Endothelial cell of hepatic sinusoid (primary cell): ENCODE data around the gene SLC10A3.

ENCODE experiments used
- in situ Hi-C: cut with HindIII; loops from 2 replicates; pipeline ENCODE4 v1.10.0; 2017; ENCODE audit warnings: low sequenced_read_pairs

Gene SLC10A3, protein sequence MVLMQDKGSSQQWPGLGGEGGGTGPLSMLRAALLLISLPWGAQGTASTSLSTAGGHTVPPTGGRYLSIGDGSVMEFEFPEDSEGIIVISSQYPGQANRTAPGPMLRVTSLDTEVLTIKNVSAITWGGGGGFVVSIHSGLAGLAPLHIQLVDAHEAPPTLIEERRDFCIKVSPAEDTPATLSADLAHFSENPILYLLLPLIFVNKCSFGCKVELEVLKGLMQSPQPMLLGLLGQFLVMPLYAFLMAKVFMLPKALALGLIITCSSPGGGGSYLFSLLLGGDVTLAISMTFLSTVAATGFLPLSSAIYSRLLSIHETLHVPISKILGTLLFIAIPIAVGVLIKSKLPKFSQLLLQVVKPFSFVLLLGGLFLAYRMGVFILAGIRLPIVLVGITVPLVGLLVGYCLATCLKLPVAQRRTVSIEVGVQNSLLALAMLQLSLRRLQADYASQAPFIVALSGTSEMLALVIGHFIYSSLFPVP

GRCh38 chrX:154490414-154491083 lies at the start of gene SLC10A3:
Gene SLC10A3 (minus strand): TSS chrX:154490629. CDS start chrX:154488940, 1,689 bp downstream.
- in situ Hi-C loops = no loop called here

GRCh38 chrX:154539077-154539476 lies 48.6 kb upstream of the SLC10A3 start:
- in situ Hi-C loops = no loop called here

DNA sequence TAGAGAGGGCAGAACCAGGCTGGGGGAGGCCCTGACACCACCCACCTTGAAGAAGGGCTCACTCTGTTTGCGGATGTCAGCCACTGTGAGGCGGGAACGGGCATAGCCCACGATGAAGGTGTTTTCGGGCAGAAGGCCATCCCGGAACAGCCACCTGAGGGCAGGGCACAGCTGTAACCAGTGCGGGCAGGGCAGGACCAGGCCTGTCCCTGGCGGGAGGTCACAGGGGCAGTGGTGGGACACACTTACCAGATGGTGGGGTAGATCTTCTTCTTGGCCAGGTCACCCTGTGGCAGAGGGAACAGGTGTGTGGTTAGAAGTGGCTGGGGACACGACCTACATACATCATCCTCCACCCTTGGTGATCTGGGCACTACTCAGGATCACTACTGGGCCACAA lies 45.5 kb upstream of the SLC10A3 start:
- in situ Hi-C loops = no loop called here

- in situ Hi-C loops = no loop called here
Measured at GRCh38 chrX:154534526-154535322, 44.3 kb upstream of the SLC10A3 start.

- in situ Hi-C loops = no loop called here
Measured at GRCh38 chrX:154532690-154533089, 42.3 kb upstream of the SLC10A3 start.

DNA sequence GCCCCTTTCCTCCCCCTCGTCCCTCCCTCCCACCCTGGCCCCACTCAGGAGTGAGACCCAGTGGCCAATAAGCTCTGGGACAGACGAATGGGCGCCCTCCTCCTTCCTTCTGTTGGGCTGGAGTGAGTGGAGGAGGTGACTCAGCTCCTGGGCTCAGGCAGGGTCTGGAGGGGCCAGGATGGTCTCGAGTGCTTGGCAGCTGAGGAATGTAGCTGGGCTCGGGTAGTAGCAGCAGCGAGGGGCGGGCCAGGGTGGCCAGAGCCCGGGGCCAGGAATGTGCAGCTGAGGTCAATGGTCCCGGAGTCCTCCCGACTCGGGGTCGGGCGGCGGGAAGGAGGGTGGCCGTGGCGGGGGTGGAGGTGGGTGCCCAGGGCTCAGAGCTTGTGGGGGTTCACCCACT lies 41.2 kb upstream of the SLC10A3 start:
- in situ Hi-C loops = no loop called here

GRCh38 chrX:154530286-154530685 lies 39.9 kb upstream of the SLC10A3 start:
- in situ Hi-C loops = no loop called here

DNA sequence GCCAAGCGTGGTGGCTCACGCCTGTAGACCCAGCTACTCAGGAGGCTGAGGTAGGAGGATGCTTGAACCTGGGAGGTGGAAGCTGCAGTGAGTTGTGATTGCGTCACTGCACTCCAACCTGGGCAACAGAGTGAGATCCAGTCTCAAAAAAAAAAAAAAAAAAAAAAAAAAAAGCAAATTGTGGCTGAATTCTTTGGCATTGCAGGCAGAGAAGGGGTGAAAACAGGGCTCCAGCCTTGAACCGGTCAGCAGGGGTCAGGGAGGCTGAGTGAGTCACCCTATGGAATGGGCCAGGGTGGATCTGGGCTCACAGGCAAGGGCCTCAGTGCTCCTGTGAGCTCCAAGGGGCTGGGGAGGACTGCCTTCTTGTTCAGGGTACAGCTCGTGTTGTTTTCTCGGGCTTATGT lies 38.8 kb upstream of the SLC10A3 start:
- in situ Hi-C loops = no loop called here

DNA sequence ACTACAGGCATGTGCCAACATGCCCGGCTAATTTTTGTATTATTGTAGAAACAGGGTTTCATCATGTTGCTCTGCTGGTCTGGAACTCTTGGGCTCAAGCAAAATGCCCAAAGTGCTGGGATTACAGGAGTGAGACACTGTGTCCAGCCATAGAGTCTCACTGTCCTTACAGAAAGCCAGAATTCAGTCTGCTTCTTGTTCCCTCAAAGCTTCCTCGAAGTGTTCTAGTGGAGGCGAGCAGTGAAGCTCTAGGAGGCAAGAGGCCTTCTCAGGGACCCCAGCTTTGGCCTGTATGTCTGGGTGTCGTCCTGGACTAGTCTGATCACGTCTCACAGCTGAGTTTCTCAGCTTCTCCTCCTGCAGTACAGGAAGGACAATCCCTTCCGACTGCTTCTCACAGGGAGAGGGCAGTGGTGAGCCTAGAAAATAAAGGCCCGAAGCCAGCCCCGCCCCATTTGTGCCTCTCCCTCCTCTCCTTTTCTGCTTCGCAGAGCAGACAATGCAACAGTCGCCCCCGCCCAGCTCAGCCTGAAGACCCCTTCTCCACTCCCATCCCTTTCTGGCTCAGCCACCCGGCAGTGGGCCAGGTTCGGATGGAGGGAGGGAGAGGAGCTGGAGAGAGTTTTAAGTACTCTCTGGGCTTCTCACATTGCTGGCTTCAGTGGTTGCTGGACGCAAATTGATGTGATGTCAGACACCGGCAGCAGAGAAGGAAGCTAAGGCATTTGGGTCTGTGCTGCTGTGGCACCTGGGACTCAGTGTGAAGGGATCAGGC lies 36.7 kb upstream of the SLC10A3 start:
- in situ Hi-C loops = no loop called here

GRCh38 chrX:154525606-154526490 lies 35.4 kb upstream of the SLC10A3 start:
- in situ Hi-C loops = no loop called here

- in situ Hi-C loops = no loop called here
Measured at GRCh38 chrX:154519389-154519788, 29.0 kb upstream of the SLC10A3 start.

DNA sequence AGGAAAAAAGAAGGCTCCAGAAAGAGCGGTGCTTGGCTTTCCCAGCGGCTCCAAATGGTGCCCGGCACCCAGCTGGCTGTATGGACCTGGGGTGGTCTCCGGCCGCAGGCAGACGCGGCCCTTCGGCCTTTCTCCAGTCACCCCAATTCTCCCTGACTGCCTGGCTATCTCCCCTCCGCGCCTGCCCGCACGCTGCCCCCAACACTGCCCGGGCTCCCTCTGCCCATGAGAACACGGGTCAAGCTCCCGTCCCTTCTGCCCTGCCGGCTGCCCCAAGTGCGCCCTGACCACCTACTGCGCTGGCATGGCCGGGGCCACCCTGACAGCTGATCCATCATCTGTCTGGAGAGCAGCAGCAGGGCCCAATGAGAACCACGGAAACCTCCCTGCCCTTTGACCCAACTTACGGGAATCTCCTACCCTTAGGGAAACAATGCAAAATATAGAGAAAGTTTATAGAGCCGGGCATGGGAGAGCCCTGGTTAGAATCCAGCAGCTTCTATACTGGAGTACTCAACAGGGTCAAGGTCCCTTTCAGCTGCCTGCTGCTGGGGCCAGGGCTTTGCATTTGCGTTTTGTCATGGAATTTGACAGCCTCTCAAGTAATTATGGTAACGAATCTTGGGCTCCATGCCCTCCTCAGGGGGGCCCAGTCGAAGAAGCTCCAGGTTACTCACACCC lies 26.8 kb upstream of the SLC10A3 start:
- in situ Hi-C loops = no loop called here

DNA sequence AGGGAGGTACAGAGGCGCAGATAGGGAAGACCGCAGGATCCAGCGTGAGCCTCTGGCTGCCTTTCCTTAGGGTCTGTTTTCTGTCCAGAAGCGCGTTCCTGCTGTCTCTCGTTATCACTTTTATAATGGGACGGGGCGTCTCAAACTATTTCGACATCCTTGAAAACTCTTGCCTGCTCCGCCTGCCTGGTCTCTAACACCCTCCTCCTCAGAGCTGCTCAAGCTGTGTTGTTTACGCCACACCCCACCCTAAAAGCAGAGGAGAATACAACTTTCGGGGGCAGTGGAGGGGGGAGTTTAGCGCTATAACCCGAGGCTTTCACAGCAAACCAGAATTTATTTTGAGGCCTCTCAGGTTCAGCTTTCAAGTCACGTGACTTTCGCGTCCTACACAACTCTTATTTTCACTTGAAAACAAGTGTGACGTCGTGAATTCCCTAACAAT lies 26.2 kb upstream of the SLC10A3 start:
- in situ Hi-C loops = no loop called here

- in situ Hi-C loops = no loop called here
Measured at GRCh38 chrX:154515966-154516655, 25.7 kb upstream of the SLC10A3 start, which contains the start of gene FAM3A. Gene FAM3A (minus strand): TSS chrX:154516232. CDS start chrX:154515772, 460 bp downstream.

- in situ Hi-C loops = no loop called here
Measured at GRCh38 chrX:154515090-154515965, 24.9 kb upstream of the SLC10A3 start.

- in situ Hi-C loops = no loop called here
Measured at GRCh38 chrX:154513716-154514115, 23.3 kb upstream of the SLC10A3 start.

GRCh38 chrX:154512879-154513553 lies 22.6 kb upstream of the SLC10A3 start:
- in situ Hi-C loops = no loop called here
